Fibroblast of the conjunctiva (primary cell): ENCODE data around the gene ZNF503.

ENCODE experiments used
- DNase-seq: peaks from one replicate; pipeline ENCODE4 v3.0.0-alpha.2; 2010; ENCODE audit warnings: low read depth

Gene ZNF503, protein sequence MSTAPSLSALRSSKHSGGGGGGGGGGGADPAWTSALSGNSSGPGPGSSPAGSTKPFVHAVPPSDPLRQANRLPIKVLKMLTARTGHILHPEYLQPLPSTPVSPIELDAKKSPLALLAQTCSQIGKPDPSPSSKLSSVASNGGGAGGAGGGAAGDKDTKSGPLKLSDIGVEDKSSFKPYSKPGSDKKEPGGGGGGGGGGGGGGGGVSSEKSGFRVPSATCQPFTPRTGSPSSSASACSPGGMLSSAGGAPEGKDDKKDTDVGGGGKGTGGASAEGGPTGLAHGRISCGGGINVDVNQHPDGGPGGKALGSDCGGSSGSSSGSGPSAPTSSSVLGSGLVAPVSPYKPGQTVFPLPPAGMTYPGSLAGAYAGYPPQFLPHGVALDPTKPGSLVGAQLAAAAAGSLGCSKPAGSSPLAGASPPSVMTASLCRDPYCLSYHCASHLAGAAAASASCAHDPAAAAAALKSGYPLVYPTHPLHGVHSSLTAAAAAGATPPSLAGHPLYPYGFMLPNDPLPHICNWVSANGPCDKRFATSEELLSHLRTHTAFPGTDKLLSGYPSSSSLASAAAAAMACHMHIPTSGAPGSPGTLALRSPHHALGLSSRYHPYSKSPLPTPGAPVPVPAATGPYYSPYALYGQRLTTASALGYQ

DNA sequence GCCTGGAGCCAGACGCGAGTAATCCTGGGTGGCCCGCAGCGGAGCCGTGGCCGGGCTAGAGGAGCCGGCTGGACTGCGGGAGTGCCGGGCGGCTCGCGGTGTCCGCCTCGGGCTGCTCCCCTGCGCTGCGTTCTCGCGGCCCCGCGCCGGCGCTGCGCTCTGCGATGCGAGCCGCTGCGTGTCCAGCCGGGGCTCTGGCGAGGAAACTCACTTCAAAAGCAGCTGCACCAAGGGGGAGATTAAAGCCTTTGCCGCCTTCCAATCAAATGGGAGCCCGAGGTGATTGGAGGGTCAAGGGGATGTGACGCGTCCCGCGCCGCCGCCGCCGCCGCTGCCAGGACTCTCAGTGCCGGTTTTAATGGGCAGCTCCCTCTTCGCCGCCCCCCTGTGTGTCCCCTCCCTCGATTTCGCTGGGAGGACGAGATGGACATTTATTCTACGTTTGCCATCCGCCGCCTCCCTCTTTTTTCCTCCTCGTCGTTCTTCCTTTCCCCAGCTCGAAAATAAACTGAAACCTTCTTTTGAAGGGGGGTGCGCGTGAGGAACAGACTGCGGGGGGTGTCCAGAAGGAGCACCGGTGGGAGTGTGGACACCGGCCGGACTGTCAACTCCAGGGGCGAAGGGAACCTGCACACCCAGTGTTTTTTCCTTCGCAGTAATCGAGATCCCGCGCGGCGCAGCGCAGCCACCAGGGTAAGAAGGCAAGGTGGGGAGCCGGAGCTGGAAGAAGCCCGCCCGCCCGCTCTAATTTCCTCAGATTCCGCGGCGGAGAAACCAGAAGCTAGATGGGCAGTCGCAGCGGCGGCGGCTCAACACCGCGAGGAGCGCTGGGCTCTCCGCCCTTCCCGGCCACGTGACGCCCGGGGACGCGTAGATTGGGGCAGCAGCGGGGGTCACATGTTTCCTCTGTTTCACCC is at the start of gene ZNF503:
Gene ZNF503, minus strand, starts transcription at position 196 of the 917 bp plus-strand sequence. CDS start 345 bp downstream, outside the sequence.
- DNase-seq: peak; percentile 96

DNA sequence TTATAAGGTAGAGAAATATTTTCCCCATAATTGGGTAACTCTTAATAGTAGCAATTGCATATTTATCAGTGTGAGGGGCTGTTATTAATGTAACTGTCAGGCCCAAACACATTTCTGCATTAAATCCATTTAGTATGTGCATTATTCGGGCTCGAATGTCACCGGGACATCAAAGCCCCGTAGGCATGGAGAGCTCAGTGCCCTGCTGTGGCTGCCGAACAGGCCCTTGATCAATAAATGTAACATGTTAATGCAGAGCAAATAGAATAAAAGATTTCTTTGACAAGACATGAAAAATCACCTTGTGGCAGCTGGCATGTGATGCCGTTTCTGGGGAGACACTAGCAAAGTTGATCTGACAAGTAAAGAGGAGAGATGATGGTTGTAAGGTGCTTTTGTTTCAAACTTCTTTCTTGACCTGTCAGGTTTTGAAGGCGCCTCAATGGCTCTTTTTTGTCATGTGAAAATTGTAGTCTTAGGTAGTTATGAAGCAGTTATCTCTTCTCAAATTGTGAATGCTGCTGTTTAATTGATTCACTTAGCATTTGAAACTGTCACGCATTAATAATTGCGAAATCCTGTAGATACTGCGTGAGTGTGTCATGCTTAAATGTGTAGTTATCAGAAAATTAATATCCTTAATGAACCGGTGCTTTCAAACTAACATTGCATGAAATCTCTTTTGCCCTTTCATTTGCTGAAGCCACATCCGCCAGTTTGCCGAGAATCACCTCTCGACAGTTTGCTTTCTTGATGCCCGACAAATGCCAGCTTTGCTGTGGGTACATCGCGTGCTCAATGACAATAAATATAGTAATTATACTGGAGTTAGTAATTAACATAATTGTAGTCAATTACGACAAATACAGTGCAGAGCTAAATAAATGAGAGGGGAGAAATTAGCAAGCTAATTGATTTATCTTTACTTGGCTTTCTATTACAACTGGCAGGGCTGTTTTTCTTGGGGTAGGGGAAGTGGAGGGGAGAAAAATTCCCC is 49.4 kb upstream of the ZNF503 start:
- no peak for DNase-seq

DNA sequence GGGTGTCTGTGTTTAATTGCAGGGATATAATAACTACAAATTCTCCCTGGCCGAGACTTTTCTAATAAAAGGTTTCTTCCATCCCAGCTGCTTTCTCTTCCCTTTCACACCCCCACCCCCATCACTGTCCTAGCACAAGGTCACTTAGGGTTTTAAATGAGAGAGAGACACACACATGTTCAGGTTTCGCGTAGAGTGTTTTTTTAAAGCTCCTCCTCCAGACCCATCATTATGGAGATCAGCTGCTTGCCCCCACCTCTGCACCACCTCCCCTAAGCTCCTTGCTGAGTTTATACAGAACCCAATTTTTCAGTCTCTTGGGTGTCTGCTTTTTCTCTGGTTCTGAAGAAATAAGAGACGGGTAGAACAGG is 48.5 kb upstream of the ZNF503 start:
- DNase-seq: no peak

DNA sequence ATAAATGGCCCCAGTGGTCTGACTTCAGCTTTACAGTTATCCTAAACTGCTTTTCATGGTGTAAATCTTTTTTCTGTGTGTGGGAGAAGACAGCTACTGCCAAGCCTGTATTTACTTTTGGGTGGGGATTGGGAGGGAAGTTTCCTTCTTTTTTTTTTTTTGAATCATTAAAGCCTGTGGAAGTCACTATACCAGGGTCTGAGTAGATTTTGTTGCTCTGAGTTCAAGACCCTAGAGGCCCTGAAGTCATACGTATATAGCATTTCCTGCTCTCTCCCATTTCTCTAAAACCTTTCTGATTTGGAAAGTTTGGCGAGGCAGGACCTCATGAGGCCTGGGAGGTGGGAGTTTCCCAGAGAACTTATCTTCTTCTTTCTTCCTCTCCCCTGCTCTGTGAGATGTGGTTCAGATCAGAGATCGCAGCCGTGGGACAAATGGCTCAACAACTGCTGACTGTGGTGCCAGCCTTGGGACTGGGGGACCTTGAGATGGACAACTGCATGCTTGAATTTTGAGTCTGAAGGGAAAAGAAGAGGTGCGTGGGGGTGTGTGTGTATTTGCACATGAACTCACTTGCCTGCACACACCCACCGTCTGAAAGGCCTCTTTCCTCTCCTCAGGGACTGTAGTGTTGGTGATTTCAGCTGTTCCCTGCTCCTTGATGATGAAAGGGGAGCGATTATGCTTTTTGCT is 48.0 kb upstream of the ZNF503 start:
- DNase-seq: no peak

DNA sequence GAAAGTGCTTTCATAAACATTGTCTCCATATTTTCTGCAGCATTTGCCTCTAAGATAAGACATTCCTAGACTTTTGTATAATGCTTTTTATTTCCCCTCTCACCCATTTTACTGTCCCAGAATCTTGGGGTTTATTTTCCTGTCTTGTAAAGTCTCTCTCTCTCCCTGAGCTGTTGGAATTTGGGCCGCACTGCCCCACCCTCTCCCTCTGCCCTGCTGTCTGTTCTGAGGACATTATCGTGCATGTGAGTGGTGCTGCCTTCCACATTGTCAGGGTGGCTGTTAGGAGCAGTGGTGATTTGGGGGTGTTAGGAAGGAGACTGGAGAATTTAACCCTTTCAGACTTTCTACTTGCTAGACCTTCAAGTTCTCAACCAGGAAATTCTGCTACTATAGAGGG is 46.6 kb upstream of the ZNF503 start:
- DNase-seq: no peak

DNA sequence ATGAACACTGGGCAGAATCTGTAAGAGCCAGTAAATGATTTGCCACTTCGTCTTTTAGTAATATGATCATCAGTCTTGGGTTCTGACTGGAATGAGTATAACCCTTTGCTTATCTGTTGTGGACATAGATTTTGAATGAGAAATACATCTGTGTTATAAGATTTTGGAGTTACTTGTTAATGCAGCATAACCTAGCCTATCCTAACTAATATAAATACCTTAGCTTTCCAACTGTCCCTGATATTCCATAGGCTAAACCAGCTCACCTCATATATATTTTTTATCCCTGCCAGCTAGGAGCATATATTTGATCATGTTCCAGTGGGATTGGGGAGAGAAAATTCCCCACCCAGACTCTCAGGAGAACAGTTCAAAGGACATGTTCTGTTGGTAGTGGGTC is 44.9 kb upstream of the ZNF503 start:
- no peak for DNase-seq

DNA sequence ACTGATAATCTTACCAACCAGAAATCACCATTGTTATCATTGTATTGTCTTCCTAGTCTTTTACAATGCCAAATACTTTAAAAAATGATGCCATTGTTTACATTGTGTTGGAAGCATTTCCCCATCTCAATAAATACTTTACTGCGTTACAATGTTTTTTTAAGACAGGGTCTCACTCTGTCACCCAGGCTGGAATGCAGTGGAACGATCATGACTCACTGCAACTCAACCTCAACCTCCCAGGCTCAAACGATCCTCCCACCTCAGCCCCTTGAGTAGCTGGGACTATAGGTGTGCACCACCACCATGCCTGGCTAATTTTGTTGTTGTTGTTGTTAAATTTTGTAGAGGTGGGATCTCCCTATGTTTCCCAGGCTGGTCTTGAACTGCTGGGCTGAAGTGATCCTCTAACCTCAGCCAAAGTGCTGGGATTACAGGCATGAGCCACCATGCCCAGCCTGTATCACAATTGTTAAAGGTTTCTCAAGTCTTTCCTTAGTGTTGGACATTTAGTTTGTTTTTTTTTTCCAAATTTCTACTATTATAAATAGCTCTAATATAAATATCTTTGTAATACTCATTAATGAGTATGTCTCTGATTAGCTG is 43.3 kb upstream of the ZNF503 start:
- DNase-seq: no peak

DNA sequence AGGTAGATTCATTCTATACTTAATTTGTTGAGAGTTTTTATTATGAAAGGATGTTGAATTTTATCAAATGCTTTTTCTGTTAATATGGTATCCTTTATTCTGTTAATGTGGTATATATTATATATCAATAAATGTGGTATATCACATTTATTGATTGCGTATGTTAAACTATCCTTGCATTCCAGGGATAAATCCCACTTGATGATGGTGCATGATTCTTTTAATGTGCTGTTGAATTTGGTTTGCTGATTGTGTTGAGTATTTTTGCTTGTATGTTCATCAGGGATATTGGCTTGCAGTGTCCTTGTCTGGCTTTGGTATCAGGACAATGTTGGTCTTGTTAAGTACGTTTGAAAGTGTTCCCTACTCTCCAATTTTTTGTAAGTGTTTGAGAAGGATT is 41.8 kb upstream of the ZNF503 start:
- no peak for DNase-seq

DNA sequence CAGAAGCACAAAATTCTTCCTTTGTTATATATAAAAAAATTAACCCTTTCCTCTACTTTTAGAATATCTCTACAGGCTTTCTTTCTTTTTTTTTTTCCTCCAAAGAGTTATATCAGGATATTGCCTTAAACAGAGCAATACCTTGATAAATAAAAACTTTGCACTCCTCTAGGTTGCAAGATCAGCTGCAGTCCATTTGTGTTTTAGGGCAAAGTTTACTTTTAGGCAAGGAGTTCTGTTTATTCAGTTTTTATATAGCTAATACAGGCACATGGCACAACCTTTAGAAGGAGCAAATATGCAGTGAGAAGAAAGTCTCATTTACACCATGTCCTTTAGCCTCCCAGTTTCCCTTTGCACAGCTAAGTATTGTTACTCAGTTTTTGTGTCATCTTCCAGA is 40.1 kb upstream of the ZNF503 start:
- DNase-seq: no peak

DNA sequence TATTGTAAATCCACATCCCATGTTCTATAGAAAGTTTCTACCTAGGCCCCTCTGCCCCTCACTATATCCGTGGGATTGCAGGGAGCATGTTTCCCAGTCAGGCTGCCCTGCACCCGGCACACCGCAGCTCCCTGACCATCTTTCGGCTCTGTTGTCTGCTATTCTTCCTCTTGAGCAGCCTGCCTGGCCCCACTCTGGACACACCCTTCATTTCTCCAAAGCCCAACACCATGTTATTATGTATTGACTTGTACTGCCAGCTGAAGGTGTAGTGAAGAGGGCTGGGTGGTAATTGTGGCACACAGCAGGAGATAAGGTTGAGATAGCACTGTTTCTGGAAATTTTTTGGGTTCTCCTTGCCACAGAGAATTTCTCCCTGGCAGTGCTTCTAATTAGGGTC is 39.6 kb upstream of the ZNF503 start:
- DNase-seq: no peak

DNA sequence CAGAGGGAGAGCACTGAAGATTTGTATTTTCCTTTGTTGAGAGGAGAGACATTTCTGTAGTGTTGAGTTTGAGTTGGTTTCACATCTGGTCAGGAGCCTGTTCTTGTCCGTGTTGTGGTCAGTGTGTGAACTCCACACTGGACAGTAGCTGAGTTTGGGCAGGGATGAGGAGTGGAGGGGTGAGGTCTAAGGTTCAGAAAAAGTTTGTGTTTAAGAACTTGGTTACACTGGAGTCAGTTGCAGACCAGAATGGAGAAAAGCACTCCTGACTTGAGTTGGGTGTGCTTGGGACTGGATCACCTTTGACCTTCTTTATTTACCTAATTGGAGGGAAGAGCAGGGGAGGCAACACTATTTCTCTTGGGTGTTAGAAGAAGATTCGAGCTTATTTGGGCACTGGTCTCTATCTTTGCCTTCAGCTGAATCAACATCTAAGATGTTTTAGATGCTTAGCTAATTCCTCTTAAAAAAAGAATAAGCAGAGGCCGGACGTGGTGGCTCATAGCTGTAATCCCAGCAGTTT is 38.8 kb upstream of the ZNF503 start:
- no peak for DNase-seq

DNA sequence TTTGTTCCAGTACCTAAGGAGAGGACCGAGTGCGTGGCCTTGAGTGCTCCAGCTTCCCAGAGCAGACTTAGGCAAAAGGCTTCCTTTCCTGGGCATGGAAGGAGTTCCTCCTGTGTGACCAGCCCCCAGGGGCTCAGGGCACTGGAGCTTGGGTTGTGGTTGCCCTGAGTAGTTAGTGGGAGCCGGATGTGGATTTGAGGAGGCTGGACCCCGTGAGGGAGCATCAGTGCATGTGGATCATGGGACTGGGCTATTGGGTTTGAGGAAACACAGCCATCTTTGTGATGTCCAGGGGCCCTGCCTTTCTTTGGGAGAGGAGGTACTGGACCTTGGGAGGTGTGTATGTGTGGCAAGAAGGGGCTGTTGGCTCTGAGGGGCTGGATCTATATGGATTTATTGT is 38.2 kb upstream of the ZNF503 start:
- no peak for DNase-seq

DNA sequence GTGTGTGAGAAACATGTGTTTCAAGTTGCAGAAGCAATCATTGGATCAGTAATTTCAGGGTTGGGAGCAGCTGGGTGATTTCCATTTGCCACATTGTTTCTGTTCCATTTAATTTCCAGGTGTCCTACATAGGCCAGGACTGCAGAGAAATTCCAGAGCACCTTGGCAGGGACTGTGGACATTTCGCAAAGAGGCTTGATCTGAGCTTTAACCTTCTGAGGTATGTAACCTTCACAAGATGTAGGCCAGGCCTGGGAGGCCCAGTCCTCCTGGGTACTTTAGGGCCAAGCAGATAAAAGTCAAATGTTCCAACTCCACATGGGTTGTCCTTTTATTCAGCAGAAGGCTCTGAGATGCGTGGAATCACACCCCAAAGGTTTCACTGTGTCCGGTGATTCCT is 36.7 kb upstream of the ZNF503 start:
- DNase-seq: no peak

DNA sequence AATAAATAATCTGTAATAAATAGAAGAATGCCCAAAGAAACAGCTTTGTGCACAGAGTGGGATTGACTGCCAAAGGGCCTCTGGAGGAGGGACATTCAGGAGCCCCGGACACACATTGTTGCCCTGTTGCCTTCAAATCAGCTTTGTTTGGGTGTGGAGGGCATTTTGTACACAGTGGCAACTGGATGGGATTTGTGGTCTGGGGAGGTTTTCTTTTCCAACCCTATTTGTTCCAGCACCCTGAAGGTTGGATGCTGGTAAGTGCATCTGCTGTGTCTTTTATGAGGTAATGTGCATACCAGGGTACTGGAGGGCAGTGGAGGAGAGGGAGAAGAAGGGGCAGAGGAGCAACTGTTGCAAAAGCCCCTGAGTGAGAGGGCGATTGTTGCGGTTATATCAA is 36.1 kb upstream of the ZNF503 start:
- no peak for DNase-seq

DNA sequence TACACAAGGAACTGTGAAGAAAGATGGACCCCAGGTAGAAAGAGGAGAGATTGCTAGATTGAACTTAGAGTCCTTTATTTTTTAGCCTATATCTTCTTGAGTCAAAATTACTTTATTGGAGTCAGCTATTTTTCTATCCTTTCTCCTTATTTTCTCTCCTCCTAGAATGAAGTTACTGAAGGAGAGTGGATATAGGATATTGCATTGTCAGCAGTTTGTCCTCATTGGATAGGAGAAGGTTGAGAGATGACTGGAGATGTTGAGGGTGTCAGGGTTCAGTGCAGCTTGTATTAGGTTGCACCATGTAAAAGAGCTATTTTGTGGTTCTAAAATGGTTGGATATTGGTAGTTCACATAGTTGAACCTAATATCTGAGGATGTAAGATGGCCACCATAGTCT is 35.3 kb upstream of the ZNF503 start:
- DNase-seq: no peak

DNA sequence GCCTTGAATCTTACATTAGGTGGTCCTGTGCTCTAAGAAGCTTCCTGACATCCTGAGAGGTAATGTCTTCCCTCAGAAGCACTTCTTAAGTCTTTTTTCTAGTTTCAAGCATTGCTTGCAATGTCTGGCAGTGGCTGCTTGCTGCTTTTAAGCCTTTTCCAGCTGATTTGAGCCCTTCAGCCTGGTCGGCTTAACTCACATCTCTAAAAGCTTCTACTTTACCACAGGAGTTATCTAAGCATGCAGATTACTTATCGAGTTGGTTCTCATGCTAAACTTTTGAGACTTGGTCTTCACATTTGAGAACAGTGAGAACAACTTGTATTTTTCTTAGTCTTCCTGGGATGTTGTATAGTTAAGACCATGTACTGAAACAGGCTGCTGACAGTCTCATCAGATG is 33.7 kb upstream of the ZNF503 start:
- DNase-seq: no peak

DNA sequence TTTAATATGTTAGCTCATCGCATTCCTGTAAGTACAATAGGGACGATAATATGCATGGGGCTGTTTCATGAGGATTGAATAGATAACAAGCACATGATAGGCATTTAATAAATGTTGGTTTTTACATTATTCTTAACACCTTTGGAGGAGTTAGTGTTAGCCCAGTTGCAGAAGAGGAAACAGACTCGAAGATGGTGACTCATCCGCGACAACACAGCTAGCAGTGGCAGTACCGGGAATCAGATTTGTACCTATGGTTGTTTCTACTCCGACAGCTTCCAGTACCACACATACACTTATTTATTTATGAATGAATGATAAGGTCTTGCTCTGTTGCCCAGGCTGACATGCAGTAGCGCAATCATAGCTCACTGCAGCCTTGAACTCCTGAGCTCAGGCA is 32.7 kb upstream of the ZNF503 start:
- DNase-seq: no peak

DNA sequence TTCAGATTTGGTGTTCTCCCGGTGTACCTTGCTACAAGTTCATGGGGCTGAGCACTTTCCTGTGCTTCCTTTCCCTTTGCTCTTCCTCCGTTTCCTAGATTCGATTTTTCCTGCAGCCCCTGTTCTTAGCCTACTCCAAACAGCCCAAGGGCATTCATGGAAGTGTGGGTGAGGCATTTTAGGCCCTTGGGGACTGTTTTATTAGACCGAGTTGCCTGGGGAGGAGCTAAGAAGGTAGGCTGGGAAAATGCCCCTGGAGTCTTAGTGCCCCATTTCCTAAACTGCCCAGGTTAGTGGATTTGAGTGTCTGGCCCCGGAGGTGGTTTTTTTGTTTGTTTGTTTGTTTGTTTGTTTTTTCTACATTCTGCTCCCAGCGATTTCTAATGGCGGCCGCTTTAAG is 31.7 kb upstream of the ZNF503 start:
- no peak for DNase-seq

DNA sequence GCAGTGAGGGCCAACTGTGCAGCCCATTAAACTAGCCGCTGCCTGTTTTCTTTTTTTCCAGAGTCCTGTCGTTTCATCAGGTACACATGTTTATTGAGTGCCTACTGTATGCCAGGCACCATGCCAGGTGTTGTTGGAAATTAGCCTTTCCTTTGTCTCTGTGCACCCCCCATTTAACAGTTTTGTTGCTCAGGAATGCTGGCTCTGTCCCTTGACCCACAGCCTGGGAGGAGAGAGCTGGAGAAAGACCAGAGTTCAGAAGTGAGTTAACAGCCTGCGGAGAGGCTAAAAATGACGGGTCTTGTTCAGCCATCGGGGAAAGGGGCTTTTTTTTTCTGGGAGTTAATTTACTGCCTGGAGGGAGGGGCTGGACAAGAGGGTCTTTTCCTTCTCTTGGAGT is 31.2 kb upstream of the ZNF503 start:
- no peak for DNase-seq

DNA sequence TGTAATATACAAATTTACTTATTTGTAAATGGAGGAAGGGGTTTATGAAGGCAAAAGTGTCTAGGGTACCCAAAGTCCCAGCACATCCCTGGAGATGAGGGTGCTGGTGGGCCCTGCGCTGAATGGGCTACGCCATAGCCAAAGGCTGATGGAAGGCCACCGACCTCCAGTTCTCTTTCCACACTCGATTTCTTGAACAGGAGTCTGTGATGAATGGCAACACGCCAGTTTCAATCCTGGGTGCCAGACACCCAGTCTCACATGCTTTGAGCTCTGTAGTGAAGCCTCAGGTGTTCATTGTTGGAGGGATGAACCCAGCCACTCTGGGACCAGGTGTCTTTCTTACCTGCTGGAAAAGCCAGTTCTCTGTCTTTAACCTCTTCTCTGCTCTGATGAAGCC is 30.6 kb upstream of the ZNF503 start:
- DNase-seq: no peak
